Neural progenitor cell (in vitro differentiated cells): ENCODE data around the gene UEVLD. TPM values are rescaled to one million over a fixed set of nuclear protein-coding genes. Genes with fewer than 3 reads are reported as not detected.

Source experiments
- DNase-seq: peaks from one replicate; pipeline ENCODE4 v3.0.0-alpha.2; 2016; ENCODE audit warnings: low spot score
- H2AFZ ChIP-seq: fragments of 200-600 bp; sonication (generic); replicated peaks from 2 replicates; pipeline ENCODE4 v1.6.1; 2016; ENCODE audit warnings: antibody characterized with exemption
- H3F3A ChIP-seq: fragments of 200-600 bp; sonication (generic); 2 replicates; pipeline ENCODE4 v1.6.1; 2016; ENCODE audit warnings: antibody characterized with exemption, low read depth
- H3K27ac ChIP-seq: fragments of 200-600 bp; sonication (generic); 2 replicates; pipeline ENCODE4 v1.5.1; 2016; ENCODE audit warnings: mild to moderate bottlenecking
- H3K27me3 ChIP-seq: fragments of 200-600 bp; sonication (generic); 2 replicates; pipeline ENCODE4 v1.6.1; 2016; ENCODE audit warnings: mild to moderate bottlenecking, moderate library complexity
- H3K36me3 ChIP-seq: fragments of 200-600 bp; sonication (generic); 2 replicates; pipeline ENCODE4 v1.5.1; 2016
- H3K4me1 ChIP-seq: fragments of 200-600 bp; sonication (generic); 2 replicates; pipeline ENCODE4 v1.6.1; 2016; ENCODE audit warnings: mixed run types
- H3K4me2 ChIP-seq: fragments of 200-600 bp; sonication (generic); 2 replicates; pipeline ENCODE4 v1.6.1; 2016
- H3K4me3 ChIP-seq: fragments of 200-600 bp; sonication (generic); 2 replicates; pipeline ENCODE4 v1.5.1; 2016
- H3K79me2 ChIP-seq: fragments of 200-600 bp; sonication (generic); 2 replicates; pipeline ENCODE4 v1.6.1; 2016; ENCODE audit warnings: low read depth
- H3K9ac ChIP-seq: fragments of 200-600 bp; sonication (generic); 2 replicates; pipeline ENCODE4 v1.6.1; 2016
- H3K9me3 ChIP-seq: fragments of 200-600 bp; sonication (generic); 2 replicates; pipeline ENCODE4 v1.5.1; 2016; ENCODE audit warnings: low read depth
- H4K20me1 ChIP-seq: fragments of 200-600 bp; sonication (generic); 2 replicates; pipeline ENCODE4 v1.6.1; 2016; ENCODE audit warnings: low read depth
- H3K27ac Mint-ChIP-seq: 3 replicates; pipeline ENCODE4 v1.8.0; 2021; ENCODE audit warnings: mixed read lengths
- H3K27me3 Mint-ChIP-seq: 2 replicates; pipeline ENCODE4 v1.8.0; 2022; ENCODE audit warnings: low read depth, mild to moderate bottlenecking, inconsistent platforms, moderate library complexity, mixed read lengths; ENCODE audit not compliant: insufficient read depth
- H3K36me3 Mint-ChIP-seq: 3 replicates; pipeline ENCODE4 v1.8.0; 2021; ENCODE audit warnings: mixed read lengths
- H3K4me1 Mint-ChIP-seq: 3 replicates; pipeline ENCODE4 v1.8.0; 2021; ENCODE audit warnings: mixed read lengths
- H3K4me3 Mint-ChIP-seq: 3 replicates; pipeline ENCODE4 v1.8.0; 2021; ENCODE audit warnings: mild to moderate bottlenecking, moderate library complexity, mixed read lengths
- H3K9me3 Mint-ChIP-seq: 3 replicates; pipeline ENCODE4 v1.8.0; 2020; ENCODE audit warnings: mixed read lengths
- EZH2 ChIP-seq: fragments of 200-600 bp; sonication (generic); IDR thresholded peaks from 2 replicates; pipeline ENCODE4 v1.6.1; 2017; ENCODE audit warnings: antibody characterized with exemption, mild to moderate bottlenecking, moderate library complexity
- EZH2phosphoT487 ChIP-seq: fragments of 200-600 bp; sonication (generic); IDR thresholded peaks from 2 replicates; pipeline ENCODE4 v1.6.1; 2017; ENCODE audit warnings: antibody characterized with exemption
- total RNA-seq: library from RNA; depleted of rRNA; stranded (reverse); fragments of >200 nt; gene quantifications from 2 replicates; pipeline ENCODE4 v1.2.3, GENCODE V29; 2015; ENCODE audit warnings: low replicate concordance
- TF ChIP-seq, protein P1 (sequence below): fragments of 200-600 bp; sonication (generic); IDR thresholded peaks from 2 replicates; pipeline ENCODE4 v1.5.1; 2017; ENCODE audit warnings: antibody characterized with exemption, mild to moderate bottlenecking

Gene UEVLD
- total RNA-seq, 1 donor from 2014 or later = 20.4 TPM

DNA sequence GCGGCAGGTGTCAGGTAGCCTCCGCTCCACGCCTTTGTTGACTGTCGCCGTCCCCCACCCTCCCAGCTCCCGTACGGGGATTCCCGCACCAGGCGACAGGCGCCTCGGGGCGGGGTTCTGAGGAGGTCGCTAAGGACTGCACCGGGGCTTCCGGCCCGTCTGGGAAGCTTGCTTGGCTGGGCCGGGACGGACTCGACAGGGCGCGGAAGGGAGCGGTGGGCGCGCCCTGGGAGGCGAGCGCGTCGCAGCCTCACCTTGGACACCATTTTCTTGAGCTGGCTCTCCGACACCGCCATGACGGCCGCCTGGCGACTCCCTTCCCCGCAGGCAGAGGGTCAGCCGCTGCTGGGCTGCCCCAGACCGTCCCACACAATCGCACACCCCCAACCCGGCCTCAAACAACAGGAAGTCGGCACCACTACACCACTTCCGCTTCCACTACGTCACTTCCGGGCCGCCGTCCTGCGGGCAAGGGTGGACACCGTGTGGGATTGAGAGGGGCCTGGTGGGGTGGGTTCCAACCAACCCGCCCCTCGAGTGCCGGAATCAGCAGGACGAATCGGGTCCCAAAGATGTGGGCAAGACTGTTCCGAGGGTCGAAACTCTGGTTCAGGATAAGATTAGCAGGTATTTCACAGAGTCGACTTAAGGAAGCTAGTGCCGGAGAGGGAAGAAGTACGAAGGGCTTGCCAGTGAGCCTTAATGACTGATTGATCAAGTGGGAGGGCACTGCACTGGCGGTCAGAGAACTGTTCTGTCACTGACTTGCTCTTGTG is 61.8 kb downstream of the UEVLD start, which contains the start of gene TSG101:
TSS of gene TSG101 (minus strand) at position 422 of the 776 bp plus-strand sequence. CDS start at position 296, 126 bp downstream.
- H3K27ac Mint-ChIP-seq = peak within 1 kb of the TSS; percentile 99
- peak; percentile 52 for TF ChIP-seq EZH2
- TF ChIP-seq, protein P1, sequence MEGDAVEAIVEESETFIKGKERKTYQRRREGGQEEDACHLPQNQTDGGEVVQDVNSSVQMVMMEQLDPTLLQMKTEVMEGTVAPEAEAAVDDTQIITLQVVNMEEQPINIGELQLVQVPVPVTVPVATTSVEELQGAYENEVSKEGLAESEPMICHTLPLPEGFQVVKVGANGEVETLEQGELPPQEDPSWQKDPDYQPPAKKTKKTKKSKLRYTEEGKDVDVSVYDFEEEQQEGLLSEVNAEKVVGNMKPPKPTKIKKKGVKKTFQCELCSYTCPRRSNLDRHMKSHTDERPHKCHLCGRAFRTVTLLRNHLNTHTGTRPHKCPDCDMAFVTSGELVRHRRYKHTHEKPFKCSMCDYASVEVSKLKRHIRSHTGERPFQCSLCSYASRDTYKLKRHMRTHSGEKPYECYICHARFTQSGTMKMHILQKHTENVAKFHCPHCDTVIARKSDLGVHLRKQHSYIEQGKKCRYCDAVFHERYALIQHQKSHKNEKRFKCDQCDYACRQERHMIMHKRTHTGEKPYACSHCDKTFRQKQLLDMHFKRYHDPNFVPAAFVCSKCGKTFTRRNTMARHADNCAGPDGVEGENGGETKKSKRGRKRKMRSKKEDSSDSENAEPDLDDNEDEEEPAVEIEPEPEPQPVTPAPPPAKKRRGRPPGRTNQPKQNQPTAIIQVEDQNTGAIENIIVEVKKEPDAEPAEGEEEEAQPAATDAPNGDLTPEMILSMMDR = no peak
- no peak for TF ChIP-seq EZH2phosphoT487
- peaks cover 2% of the 10 kb centered on the region for H3K27me3 Mint-ChIP-seq
- Histone ChIP-seq H3K79me2 (peaks cover 56% of the 10 kb centered on the region), H3K4me3 (peak within 1 kb of the TSS; percentile 89), H4K20me1 (peaks cover 12% of the 10 kb centered on the region), H3K9me3 (no peaks in the 10 kb centered on the region), H2AFZ (peak within 1 kb of the TSS; percentile 51), H3K4me1 (peaks cover 3% of the 10 kb centered on the region), H3K36me3 (no peaks in the 10 kb centered on the region), H3F3A (peaks cover 21% of the 10 kb centered on the region), H3K27ac (peak within 1 kb of the TSS; percentile 96), H3K27me3 (no peaks in the 10 kb centered on the region), H3K4me2 (peak within 1 kb of the TSS; percentile 92), H3K9ac (peak within 1 kb of the TSS; percentile 88)
- peak; percentile 96 for DNase-seq
- peak within 1 kb of the TSS; percentile 100 for H3K4me3 Mint-ChIP-seq
- H3K4me1 Mint-ChIP-seq = peaks cover 17% of the 10 kb centered on the region
- H3K9me3 Mint-ChIP-seq = no peaks in the 10 kb centered on the region
- peaks cover 6% of the 10 kb centered on the region for H3K36me3 Mint-ChIP-seq

GRCh38 chr11:18526130-18526520 is 62.4 kb downstream of the UEVLD start:
- TF ChIP-seq EZH2phosphoT487 = no peak
- TF ChIP-seq, protein P1 = no peak
- TF ChIP-seq EZH2 = no peak
- peaks cover 17% of the 10 kb centered on the region for H3K4me1 Mint-ChIP-seq
- peak overlapping the region; percentile 51 for H2AFZ ChIP-seq

GRCh38 chr11:18524248-18524647 is 64.3 kb downstream of the UEVLD start:
- Histone ChIP-seq H3K79me2 (peaks cover 79% of the 10 kb centered on the region), H3K4me3 (no peak overlapping the region), H3K27ac (no peak overlapping the region), H3K9ac (no peak overlapping the region), H3K9me3 (no peaks in the 10 kb centered on the region), H3F3A (peaks cover 21% of the 10 kb centered on the region), H3K4me2 (no peak overlapping the region), H3K4me1 (peaks cover 3% of the 10 kb centered on the region), H3K27me3 (no peaks in the 10 kb centered on the region), H2AFZ (no peak overlapping the region), H4K20me1 (peaks cover 23% of the 10 kb centered on the region), H3K36me3 (no peaks in the 10 kb centered on the region)
- no peaks in the 10 kb centered on the region for H3K9me3 Mint-ChIP-seq
- H3K27me3 Mint-ChIP-seq = peaks cover 3% of the 10 kb centered on the region
- H3K4me1 Mint-ChIP-seq = peaks cover 17% of the 10 kb centered on the region
- no peak overlapping the region for H3K27ac Mint-ChIP-seq
- DNase-seq = no peak
- TF ChIP-seq EZH2 (no peak), EZH2phosphoT487 (no peak)
- TF ChIP-seq, protein P1 = no peak
- peaks cover 6% of the 10 kb centered on the region for H3K36me3 Mint-ChIP-seq
- no peak overlapping the region for H3K4me3 Mint-ChIP-seq

More at GRCh38 chr11:18526130-18526520, 62.4 kb downstream of the UEVLD start:
- H3K4me3 ChIP-seq = peak overlapping the region; percentile 89
- DNase-seq = no peak
- H4K20me1 ChIP-seq = peaks cover 13% of the 10 kb centered on the region
- peaks cover 61% of the 10 kb centered on the region for H3K79me2 ChIP-seq
- peak overlapping the region; percentile 88 for H3K9ac ChIP-seq
- H3K4me2 ChIP-seq = peak overlapping the region; percentile 92
- H3K27me3 Mint-ChIP-seq = peaks cover 2% of the 10 kb centered on the region
- H3K27ac ChIP-seq = peak overlapping the region; percentile 96
- peaks cover 6% of the 10 kb centered on the region for H3K36me3 Mint-ChIP-seq
- peak overlapping the region; percentile 68 for H3K27ac Mint-ChIP-seq
- no peaks in the 10 kb centered on the region for H3K27me3 ChIP-seq
- no peaks in the 10 kb centered on the region for H3K9me3 ChIP-seq
- peaks cover 3% of the 10 kb centered on the region for H3K4me1 ChIP-seq
- H3K4me3 Mint-ChIP-seq = peak overlapping the region; percentile 100
- H3F3A ChIP-seq = peaks cover 21% of the 10 kb centered on the region
- H3K36me3 ChIP-seq = no peaks in the 10 kb centered on the region
- H3K9me3 Mint-ChIP-seq = no peaks in the 10 kb centered on the region
